HepG2 (cell line): ENCODE measurements around the gene VEZF1. TPM values are rescaled to one million over a fixed set of nuclear protein-coding genes. Genes with fewer than 3 reads are reported as not detected.

Experiments used
- AGO1 ChIP-seq: fragments of 200-400 bp; formaldehyde crosslinking; IDR thresholded peaks from 2 replicates; pipeline ENCODE4 v1.6.1; 2017; ENCODE audit warnings: mild to moderate bottlenecking, low read depth, low read length, moderate library complexity; ENCODE audit not compliant: poor library complexity, severe bottlenecking
- HNRNPK ChIP-seq: fragments of 200-400 bp; formaldehyde crosslinking; IDR thresholded peaks from 2 replicates; pipeline ENCODE4 v1.6.1; 2018; ENCODE audit warnings: low read length, low read depth, moderate library complexity, mild to moderate bottlenecking; ENCODE audit not compliant: poor library complexity, severe bottlenecking
- ISL2 ChIP-seq: sonication (generic); formaldehyde crosslinking; IDR thresholded peaks from 2 replicates; pipeline ENCODE4 v1.5.0; 2020; ENCODE audit warnings: missing genetic modification reagents
- KDM4B ChIP-seq: sonication (generic); formaldehyde crosslinking; IDR thresholded peaks from 2 replicates; pipeline ENCODE4 v1.4.0; 2020; ENCODE audit warnings: missing genetic modification reagents
- SPEN ChIP-seq: sonication (generic); formaldehyde crosslinking; IDR thresholded peaks from 2 replicates; pipeline ENCODE4 v1.5.1; 2020; ENCODE audit warnings: low read depth, mild to moderate bottlenecking, missing genetic modification reagents
- SRF ChIP-seq: IDR thresholded peaks from 2 replicates; pipeline ENCODE4 v1.6.1; 2011; ENCODE audit warnings: mild to moderate bottlenecking, low read depth, low read length, moderate library complexity
- YEATS4 ChIP-seq: sonication (generic); formaldehyde crosslinking; IDR thresholded peaks from 2 replicates; pipeline ENCODE4 v1.4.0; 2020; ENCODE audit warnings: missing genetic modification reagents, borderline replicate concordance
- ZBTB3 ChIP-seq: sonication (generic); formaldehyde crosslinking; IDR thresholded peaks from 2 replicates; pipeline ENCODE4 v1.4.0; 2020; ENCODE audit warnings: low read depth, mild to moderate bottlenecking, moderate library complexity, missing genetic modification reagents, borderline replicate concordance
- ZNF121 ChIP-seq: sonication (generic); formaldehyde crosslinking; IDR thresholded peaks from 2 replicates; pipeline ENCODE4 v1.5.0; 2020; ENCODE audit warnings: mild to moderate bottlenecking, missing genetic modification reagents
- ZNF263 ChIP-seq: sonication (generic); formaldehyde crosslinking; IDR thresholded peaks from 2 replicates; pipeline ENCODE4 v1.4.0; 2020; ENCODE audit warnings: missing genetic modification reagents
- ZNF546 ChIP-seq: sonication (generic); formaldehyde crosslinking; conservative IDR thresholded peaks from 2 replicates; pipeline ENCODE4 v1.8.1; 2023; ENCODE audit warnings: mild to moderate bottlenecking, missing genetic modification reagents
- ZNF775 ChIP-seq: sonication (generic); formaldehyde crosslinking; IDR thresholded peaks from 2 replicates; pipeline ENCODE4 v1.4.0; 2020; ENCODE audit warnings: missing genetic modification reagents, mild to moderate bottlenecking, moderate library complexity, borderline replicate concordance
- ZNF790 ChIP-seq: sonication (generic); formaldehyde crosslinking; IDR thresholded peaks from 2 replicates; pipeline ENCODE4 v1.8.0; 2022; ENCODE audit warnings: missing genetic modification reagents, mild to moderate bottlenecking, borderline replicate concordance
- polyA plus RNA-seq, 8 experiments: library from polyadenylated mRNA; depleted of rRNA in 3 of 8; stranded (reverse) in 7 of 8; unstranded in 1 of 8; fragments of >200 nt; fragmentation: Illumina TruSeq in 4 of 8; extraction: Trizol in 4 of 8; gene quantifications; 2 replicates each; pipeline versions ENCODE4 v1.2.1 to v1.2.3, GENCODE V29; 2011 to 2016; ENCODE audit warnings: low read depth in 4 of 8, missing spikeins in 1 of 8, mixed read lengths in 1 of 8; ENCODE audit not compliant: insufficient read depth in 1 of 8
- total RNA-seq, 5 experiments: library from RNA; depleted of rRNA; stranded (reverse); fragments of >200 nt; fragmentation: Illumina TruSeq; extraction: Trizol; gene quantifications; 2 replicates each; pipeline ENCODE4 v1.2.3, GENCODE V29; 2016; ENCODE audit warnings: low read depth in 1 of 5
- TF ChIP-seq, protein P1 (sequence below): sonication (generic); formaldehyde crosslinking; IDR thresholded peaks from 2 replicates; pipeline ENCODE4 v1.4.0; 2020; ENCODE audit warnings: missing genetic modification reagents
- TF ChIP-seq, protein P2 (sequence below): sonication (generic); formaldehyde crosslinking; IDR thresholded peaks from 2 replicates; pipeline ENCODE4 v1.4.0; 2020; ENCODE audit warnings: missing genetic modification reagents
- TF ChIP-seq, protein P3 (sequence below): sonication (generic); formaldehyde crosslinking; conservative IDR thresholded peaks from 2 replicates; pipeline ENCODE4 v1.4.0; 2020; ENCODE audit warnings: missing genetic modification reagents
- TF ChIP-seq, protein P4 (sequence below): sonication (generic); formaldehyde crosslinking; IDR thresholded peaks from 2 replicates; pipeline ENCODE4 v1.4.0; 2020; ENCODE audit warnings: missing genetic modification reagents, mild to moderate bottlenecking, borderline replicate concordance

Gene VEZF1
- total and polyA plus RNA-seq, 2 of the 13 experiments (the other 11 are each of a cell fraction or from before 2014, with no cell fraction given) = 45.9 to 49.7 TPM

DNA sequence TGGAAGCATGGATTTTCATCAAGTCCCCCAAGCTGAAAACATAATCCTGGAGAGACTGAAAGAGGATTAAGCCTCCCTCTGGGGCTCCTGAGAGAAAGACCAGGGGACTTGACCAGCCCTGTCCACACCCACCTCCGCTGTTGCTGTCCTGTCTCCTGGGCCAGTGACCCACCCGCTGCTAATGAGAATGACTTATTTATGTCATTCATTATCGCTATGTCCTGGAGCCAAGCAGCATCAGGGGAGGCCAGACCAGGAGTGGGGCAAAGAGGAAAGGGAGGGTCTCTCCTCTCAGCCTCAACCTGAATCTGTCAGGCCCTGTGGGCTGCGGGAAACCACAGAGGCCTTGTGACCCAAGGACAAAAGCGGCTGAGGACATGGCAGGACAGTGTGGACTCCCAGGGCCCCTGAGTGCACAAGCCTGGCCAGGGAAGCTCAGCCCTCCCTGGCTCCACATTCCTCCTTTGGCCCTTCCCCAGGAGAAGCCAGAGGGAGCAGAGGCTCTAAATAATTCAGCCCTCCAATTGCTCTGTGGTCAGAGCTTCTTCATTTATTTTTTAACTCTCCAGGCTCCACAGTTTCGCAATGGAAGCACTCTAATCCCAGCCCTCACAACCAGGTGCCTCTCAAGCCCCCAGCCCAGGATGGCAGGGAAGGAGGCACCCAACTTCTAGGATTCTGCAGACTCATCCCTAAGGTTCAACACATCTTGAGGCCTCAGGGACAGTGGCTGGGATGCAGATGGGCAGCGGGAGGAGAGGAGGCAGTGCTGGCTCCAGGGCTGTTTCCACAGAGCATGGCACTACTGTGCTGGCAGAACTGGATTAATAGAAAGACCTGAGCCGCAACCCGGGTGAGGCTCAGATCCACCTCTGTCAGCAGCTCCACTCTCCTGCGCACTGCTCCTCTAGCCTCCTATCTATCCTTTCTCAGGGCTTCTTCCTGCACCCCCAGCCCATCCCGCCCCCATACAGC is 51.9 kb downstream of the VEZF1 start (continued):
- TF ChIP-seq, protein P1, sequence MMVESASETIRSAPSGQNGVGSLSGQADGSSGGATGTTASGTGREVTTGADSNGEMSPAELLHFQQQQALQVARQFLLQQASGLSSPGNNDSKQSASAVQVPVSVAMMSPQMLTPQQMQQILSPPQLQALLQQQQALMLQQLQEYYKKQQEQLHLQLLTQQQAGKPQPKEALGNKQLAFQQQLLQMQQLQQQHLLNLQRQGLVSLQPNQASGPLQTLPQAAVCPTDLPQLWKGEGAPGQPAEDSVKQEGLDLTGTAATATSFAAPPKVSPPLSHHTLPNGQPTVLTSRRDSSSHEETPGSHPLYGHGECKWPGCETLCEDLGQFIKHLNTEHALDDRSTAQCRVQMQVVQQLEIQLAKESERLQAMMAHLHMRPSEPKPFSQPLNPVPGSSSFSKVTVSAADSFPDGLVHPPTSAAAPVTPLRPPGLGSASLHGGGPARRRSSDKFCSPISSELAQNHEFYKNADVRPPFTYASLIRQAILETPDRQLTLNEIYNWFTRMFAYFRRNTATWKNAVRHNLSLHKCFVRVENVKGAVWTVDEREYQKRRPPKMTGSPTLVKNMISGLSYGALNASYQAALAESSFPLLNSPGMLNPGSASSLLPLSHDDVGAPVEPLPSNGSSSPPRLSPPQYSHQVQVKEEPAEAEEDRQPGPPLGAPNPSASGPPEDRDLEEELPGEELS (CRISPR knock-in tag) = no peak
- TF ChIP-seq ZNF121 (CRISPR knock-in tag) (0 out of 2 replicates have a peak, but pooled peaks have one; percentile 70), SRF (no peak), AGO1 (no peak), YEATS4 (peak; percentile 18; the same call in 1 of the 2 replicates), ZNF263 (CRISPR knock-in tag) (0 out of 2 replicates have a peak, but pooled peaks have one; percentile 25), HNRNPK (no peak), SPEN (CRISPR knock-in tag) (0 out of 2 replicates have a peak, but pooled peaks have one; percentile 10), ZNF775 (CRISPR knock-in tag) (no peak), KDM4B (CRISPR knock-in tag) (0 out of 2 replicates have a peak, but pooled peaks have one; percentile 27), ZNF546 (0 out of 2 replicates have a peak, but pooled peaks have one; percentile 69), ISL2 (CRISPR knock-in tag) (peak; percentile 14), ZBTB3 (CRISPR knock-in tag) (no peak), ZNF790 (CRISPR knock-in tag) (peak; percentile 27; the same call in 1 of the 2 replicates)
- TF ChIP-seq, protein P2, sequence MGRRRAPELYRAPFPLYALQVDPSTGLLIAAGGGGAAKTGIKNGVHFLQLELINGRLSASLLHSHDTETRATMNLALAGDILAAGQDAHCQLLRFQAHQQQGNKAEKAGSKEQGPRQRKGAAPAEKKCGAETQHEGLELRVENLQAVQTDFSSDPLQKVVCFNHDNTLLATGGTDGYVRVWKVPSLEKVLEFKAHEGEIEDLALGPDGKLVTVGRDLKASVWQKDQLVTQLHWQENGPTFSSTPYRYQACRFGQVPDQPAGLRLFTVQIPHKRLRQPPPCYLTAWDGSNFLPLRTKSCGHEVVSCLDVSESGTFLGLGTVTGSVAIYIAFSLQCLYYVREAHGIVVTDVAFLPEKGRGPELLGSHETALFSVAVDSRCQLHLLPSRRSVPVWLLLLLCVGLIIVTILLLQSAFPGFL (CRISPR knock-in tag) = no peak
- TF ChIP-seq, protein P3, sequence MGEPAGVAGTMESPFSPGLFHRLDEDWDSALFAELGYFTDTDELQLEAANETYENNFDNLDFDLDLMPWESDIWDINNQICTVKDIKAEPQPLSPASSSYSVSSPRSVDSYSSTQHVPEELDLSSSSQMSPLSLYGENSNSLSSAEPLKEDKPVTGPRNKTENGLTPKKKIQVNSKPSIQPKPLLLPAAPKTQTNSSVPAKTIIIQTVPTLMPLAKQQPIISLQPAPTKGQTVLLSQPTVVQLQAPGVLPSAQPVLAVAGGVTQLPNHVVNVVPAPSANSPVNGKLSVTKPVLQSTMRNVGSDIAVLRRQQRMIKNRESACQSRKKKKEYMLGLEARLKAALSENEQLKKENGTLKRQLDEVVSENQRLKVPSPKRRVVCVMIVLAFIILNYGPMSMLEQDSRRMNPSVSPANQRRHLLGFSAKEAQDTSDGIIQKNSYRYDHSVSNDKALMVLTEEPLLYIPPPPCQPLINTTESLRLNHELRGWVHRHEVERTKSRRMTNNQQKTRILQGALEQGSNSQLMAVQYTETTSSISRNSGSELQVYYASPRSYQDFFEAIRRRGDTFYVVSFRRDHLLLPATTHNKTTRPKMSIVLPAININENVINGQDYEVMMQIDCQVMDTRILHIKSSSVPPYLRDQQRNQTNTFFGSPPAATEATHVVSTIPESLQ (CRISPR knock-in tag) = no peak
- TF ChIP-seq, protein P4, sequence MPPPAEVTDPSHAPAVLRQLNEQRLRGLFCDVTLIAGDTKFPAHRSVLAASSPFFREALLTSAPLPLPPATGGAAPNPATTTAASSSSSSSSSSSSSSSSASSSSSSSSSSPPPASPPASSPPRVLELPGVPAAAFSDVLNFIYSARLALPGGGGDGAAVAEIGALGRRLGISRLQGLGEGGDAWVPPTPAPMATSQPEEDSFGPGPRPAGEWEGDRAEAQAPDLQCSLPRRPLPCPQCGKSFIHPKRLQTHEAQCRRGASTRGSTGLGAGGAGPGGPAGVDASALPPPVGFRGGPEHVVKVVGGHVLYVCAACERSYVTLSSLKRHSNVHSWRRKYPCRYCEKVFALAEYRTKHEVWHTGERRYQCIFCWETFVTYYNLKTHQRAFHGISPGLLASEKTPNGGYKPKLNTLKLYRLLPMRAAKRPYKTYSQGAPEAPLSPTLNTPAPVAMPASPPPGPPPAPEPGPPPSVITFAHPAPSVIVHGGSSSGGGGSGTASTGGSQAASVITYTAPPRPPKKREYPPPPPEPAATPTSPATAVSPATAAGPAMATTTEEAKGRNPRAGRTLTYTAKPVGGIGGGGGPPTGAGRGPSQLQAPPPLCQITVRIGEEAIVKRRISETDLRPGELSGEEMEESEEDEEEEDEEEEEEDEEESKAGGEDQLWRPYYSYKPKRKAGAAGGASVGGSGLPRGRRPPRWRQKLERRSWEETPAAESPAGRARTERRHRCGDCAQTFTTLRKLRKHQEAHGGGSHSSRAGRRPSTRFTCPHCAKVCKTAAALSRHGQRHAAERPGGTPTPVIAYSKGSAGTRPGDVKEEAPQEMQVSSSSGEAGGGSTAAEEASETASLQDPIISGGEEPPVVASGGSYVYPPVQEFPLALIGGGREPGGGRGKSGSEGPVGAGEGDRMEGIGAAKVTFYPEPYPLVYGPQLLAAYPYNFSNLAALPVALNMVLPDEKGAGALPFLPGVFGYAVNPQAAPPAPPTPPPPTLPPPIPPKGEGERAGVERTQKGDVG = 0 out of 2 replicates have a peak, but pooled peaks have one; percentile 3
